Psoas muscle (tissue), 8 donors: ENCODE results near the gene LRRC4B. TPM values are rescaled to one million over a fixed set of nuclear protein-coding genes. Genes with fewer than 3 reads are reported as not detected.

Experiments
- ATAC-seq, 4 donors: fragments of 200-7000 bp; cut with Tn5 transposase; one replicate each; pipeline ENCODE4 v1.9.1; 2020; ENCODE audit warnings: moderate library complexity in 3 of 4, mild to moderate bottlenecking in 2 of 4
- DNase-seq, 2 donors: peaks; one replicate each; pipeline ENCODE4 v3.0.0-alpha.2; 2020
- H3K27ac ChIP-seq: fragments of 200-600 bp; one replicate; pipeline ENCODE4 v1.8.0; 2022
- H3K27me3 ChIP-seq, 3 donors: fragments of 200-600 bp in 1 of 3; one replicate each; pipeline versions ENCODE4 v1.6.1 to v1.8.0; 2013 to 2022; ENCODE audit warnings: low read length in 2 of 3, mild to moderate bottlenecking in 2 of 3, moderate library complexity in 1 of 3; ENCODE audit not compliant: insufficient read depth in 3 of 3
- H3K36me3 ChIP-seq, 2 donors: fragments of 200-600 bp in 1 of 2; one replicate each; pipeline versions ENCODE4 v1.6.1 to v1.8.0; 2013 to 2022; ENCODE audit warnings: low read depth in 1 of 2, mild to moderate bottlenecking in 1 of 2, moderate library complexity in 1 of 2; ENCODE audit not compliant: insufficient read depth in 1 of 2
- H3K4me1 ChIP-seq: fragments of 200-600 bp; one replicate; pipeline ENCODE4 v1.8.0; 2022
- H3K4me3 ChIP-seq: fragments of 200-600 bp; one replicate; pipeline ENCODE4 v1.8.0; 2022; ENCODE audit warnings: mild to moderate bottlenecking
- H3K9me3 ChIP-seq: fragments of 200-600 bp; one replicate; pipeline ENCODE4 v1.8.0; 2022
- CTCF ChIP-seq: fragments of 200-600 bp; IDR thresholded peaks from one replicate; pipeline ENCODE4 v1.8.0; 2022; ENCODE audit warnings: antibody characterized with exemption
- WGBS, 3 donors: extraction: QIAGEN DNeasy Blood & Tissue Kit; methylation state at CpG; one replicate each; pipeline versions ENCODE4 v1.1.6 to v1.1.7; 2013; 5-methylcytosine and 5-hydroxymethylcytosine counted together
- intact Hi-C, 2 donors: fragments of 100-400 bp; cut with DNase I; formaldehyde crosslinking; loops; one replicate each; pipeline versions ENCODE4 v1.11.0 to v1.14.2; 2022
- polyA plus RNA-seq, 3 donors: library from polyadenylated mRNA; stranded (reverse); fragments of 200-250 nt; gene quantifications; one replicate each; pipeline ENCODE4 v1.2.3, GENCODE V29; 2013
- total RNA-seq, 4 donors: library from RNA; stranded (reverse); fragmentation: NEBNext Ultra II Directional in 2 of 4; extraction: Animal tissue kit (Norgen Biotek cat#: 25700) in 2 of 4; gene quantifications; one replicate each; pipeline versions ENCODE4 v1.2.1 to v1.2.4, GENCODE V29; 2021 to 2023
- donor health status: healthy with polysubstance abuse.
- donor health status: DM: no; HTN: no; CAD: no; lungs with moderate emphysema.
- donor health status: Bipolar disorder and iron deficiency.
- donor health status: healthy.
- donor health status: DM: yes; HTN: yes; CAD: no.
- donor health status: DM: no; HTN: no; CAD: no.
- donor health status: DM: no; HTN: no; CAD: no.
- donor health status: DM: yes; HTN: yes; CAD: no.

LRRC4B gene
- total and polyA plus RNA-seq, 7 donors = 0.04 to 1.0 (median 0.32) TPM

DNA sequence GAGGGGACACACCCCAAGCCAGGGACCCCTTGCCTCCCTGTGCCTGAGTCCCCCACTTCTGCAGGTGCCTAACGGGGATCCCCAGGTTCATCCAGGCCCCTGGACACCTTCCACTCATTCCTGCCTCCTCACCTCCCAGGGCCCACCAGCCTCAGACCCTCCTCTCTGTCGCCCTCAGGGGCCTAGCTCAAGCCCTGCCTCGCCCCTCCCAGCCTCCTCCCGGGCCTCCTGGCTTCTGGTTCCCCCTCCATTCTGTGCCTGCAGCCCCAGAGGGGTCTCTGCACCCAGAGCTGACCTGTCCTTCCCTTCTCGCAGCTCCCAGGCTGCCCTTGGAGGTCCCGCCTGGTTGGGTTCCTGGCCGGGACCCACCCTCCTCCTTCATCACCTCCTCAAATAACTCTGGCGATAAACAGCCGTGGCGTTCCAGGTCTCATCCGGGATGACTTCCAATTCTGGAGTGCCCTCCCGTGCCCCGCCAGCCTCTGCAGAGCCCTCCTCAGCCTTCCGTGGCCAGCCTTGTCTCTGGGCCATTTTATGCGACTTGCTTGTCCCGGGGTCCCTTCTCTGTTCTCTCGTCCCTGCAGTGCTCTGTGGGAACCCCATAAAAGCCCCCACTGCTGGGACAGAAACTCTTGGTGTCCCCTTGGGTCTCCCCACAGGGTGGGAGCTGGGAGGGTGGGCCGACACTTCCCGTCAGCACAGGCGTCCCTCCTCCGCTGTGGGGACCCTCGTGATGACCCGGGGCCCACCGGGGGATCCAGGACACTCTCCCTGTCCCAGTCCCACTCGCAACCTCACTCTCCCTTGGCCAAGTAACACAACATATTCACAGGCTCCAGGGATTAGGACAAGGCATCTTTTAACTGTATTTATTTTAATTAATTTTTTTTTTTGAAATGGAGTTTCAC, 66.4 kb downstream of the LRRC4B start:
- WGBS, 3 donors = 32 to 41% (median 37%) methylated on average over 25 of the region's 25 CpGs
- H3K9me3 ChIP-seq = no peaks in the 10 kb centered on the region
- peak overlapping the region; percentile 68 for H3K4me3 ChIP-seq
- peak overlapping the region; percentile 94 for H3K27ac ChIP-seq
- intact Hi-C loops = loop anchor here in 1 of 2 donors (2.0 kb wide), 1 partner anchor 69 kb away; the partner anchor contains the start of gene MYBPC2
- ATAC-seq = peak; percentile 47 to 69 (median 64)
- H3K36me3 ChIP-seq = peaks cover 0 to 10% of the 10 kb centered on the region in 2 donors
- peaks cover 7% of the 10 kb centered on the region for H3K4me1 ChIP-seq
- no peaks in the 10 kb centered on the region for H3K27me3 ChIP-seq
- no peak for TF ChIP-seq CTCF
- peak; percentile 69 to 86 for DNase-seq

- H3K36me3 ChIP-seq = peaks cover 0 to 9% of the 10 kb centered on the region in 2 donors
- 18 to 22% (median 19%) methylated on average over 12 of the region's 12 CpGs for WGBS, 3 donors
- H3K4me1 ChIP-seq = peaks cover 7% of the 10 kb centered on the region
- TF ChIP-seq CTCF = no peak
- H3K4me3 ChIP-seq = peak overlapping the region; percentile 68
- no peaks in the 10 kb centered on the region for H3K27me3 ChIP-seq
- H3K27ac ChIP-seq = peak overlapping the region; percentile 94
- ATAC-seq = peak; percentile 5 to 28 (median 18)
- DNase-seq = peak in 1 of 2 donors; percentile 56
- intact Hi-C loops = loop anchor here in 1 of 2 donors (2.0 kb wide), 1 partner anchor 68 kb away; the partner anchor contains the start of gene MYBPC2
- no peaks in the 10 kb centered on the region for H3K9me3 ChIP-seq
These were observed 67.1 kb downstream of the LRRC4B start for GRCh38 chr19:50501186-50501567.

DNA sequence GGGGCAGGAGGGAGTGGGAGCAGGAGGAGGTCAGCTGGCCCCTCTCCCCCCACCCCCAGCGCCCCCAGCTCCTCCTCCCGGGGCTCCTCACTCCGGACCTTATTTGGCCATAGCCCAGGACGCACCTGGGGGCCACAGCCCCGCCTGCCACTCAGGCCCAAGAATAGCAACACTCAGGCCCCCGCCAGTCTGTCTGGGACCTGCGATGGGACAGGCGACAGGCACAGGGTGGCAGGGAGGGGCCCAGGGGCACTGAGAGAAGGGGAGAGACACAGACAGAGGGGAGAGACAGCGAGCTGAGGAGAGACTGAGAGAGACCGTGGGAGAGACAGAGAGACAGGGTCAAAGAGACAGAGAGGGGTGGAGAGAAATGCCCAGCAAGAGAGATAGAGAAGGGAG, 67.5 kb downstream of the LRRC4B start:
- Histone ChIP-seq H3K27me3 (no peaks in the 10 kb centered on the region), H3K4me3 (peak overlapping the region; percentile 68), H3K4me1 (peaks cover 7% of the 10 kb centered on the region), H3K36me3 (peaks cover 0 to 4% of the 10 kb centered on the region in 2 donors), H3K27ac (peak overlapping the region; percentile 94), H3K9me3 (no peaks in the 10 kb centered on the region)
- peak; percentile 72 to 77 (median 75) for ATAC-seq
- WGBS, 3 donors = 20 to 35% (median 22%) methylated on average over 9 to 10 of the region's 10 CpGs
- intact Hi-C loops = loop anchor here in 1 of 2 donors (2.0 kb wide), 1 partner anchor 68 kb away; the partner anchor contains the start of gene MYBPC2
- no peak for TF ChIP-seq CTCF
- DNase-seq = peak; percentile 82 to 86

GRCh38 chr19:50500060-50500752, 68.0 kb downstream of the LRRC4B start:
- H3K27me3 ChIP-seq = no peaks in the 10 kb centered on the region
- H3K9me3 ChIP-seq = no peaks in the 10 kb centered on the region
- H3K4me1 ChIP-seq = peaks cover 7% of the 10 kb centered on the region
- peak; percentile 76 to 85 (median 82) for ATAC-seq
- peak; percentile 83 to 92 for DNase-seq
- H3K27ac ChIP-seq = peak overlapping the region; percentile 94
- H3K36me3 ChIP-seq = no peaks in the 10 kb centered on the region
- H3K4me3 ChIP-seq = peak overlapping the region; percentile 68
- intact Hi-C loops = loop anchor here in 1 of 2 donors (2.0 kb wide), 1 partner anchor 67 kb away; the partner anchor contains the start of gene MYBPC2
- 16 to 21% (median 17%) methylated on average over 19 to 27 of the region's 27 CpGs for WGBS, 3 donors
- TF ChIP-seq CTCF = peak; percentile 19
